GM12878 (cell line): ENCODE measurements around the gene RAD51B. TPM values are rescaled to one million over a fixed set of nuclear protein-coding genes. Genes with fewer than 3 reads are reported as not detected.

Experiments used
- ATAC-seq: fragments of 200-7000 bp; cut with Tn5 transposase; 3 replicates; pipeline ENCODE4 v1.9.1; 2020; ENCODE audit warnings: mild to moderate bottlenecking, moderate library complexity
- BruUV-seq: library from RNA; stranded (reverse); fragments of 400-500 nt; replicated peaks from 2 replicates; lab custom pipeline; 2021; lab: Mats Ljungman, UMichigan
- CTCF ChIA-PET: fragments of 300-600 bp; sonication (Branson Sonifier 250); formaldehyde crosslinking; extraction: SDS; loops from one replicate; lab custom pipeline; 2021; ENCODE audit warnings: inconsistent platforms; lab: Yijun Ruan, JAX
- POLR2A ChIA-PET: fragments of 350-600 bp; formaldehyde crosslinking; extraction: SDS; loops from one replicate; lab custom pipeline; 2021; ENCODE audit warnings: inconsistent platforms; lab: Charles Lee
- RAD21 ChIA-PET: fragments of 300-600 bp; sonication (Branson Sonifier 250); formaldehyde crosslinking; loops from one replicate; lab custom pipeline; 2023; ENCODE audit warnings: antibody characterized with exemption; ENCODE audit not compliant: unreplicated experiment; lab: Charles Lee
- SMC1A ChIA-PET: fragments of 300-600 bp; sonication (Branson Sonifier 250); formaldehyde crosslinking; loops from one replicate; lab custom pipeline; 2023; ENCODE audit not compliant: unreplicated experiment, uncharacterized antibody; lab: Charles Lee
- DNase-seq: peaks from one replicate; pipeline ENCODE4 v3.0.0-alpha.2; 2011; ENCODE audit warnings: low read depth, low spot score
- FAIRE-seq: peaks from 3 replicates; lab custom pipeline; 2011; peaks lifted over from hg19 to GRCh38; lab: Jason Lieb, UNC
- H2AFZ ChIP-seq: 2 replicates; pipeline ENCODE4 v1.6.0; 2011; ENCODE audit warnings: low read depth, low read length, control low read depth; ENCODE audit not compliant: control insufficient read depth
- H3K27ac ChIP-seq: 2 replicates; pipeline ENCODE4 v1.5.1; 2011; ENCODE audit warnings: control low read depth; ENCODE audit not compliant: control insufficient read depth, insufficient read depth
- H3K27me3 ChIP-seq, 2 experiments: replicated peaks in 1 of 2; 2 replicates each; pipeline versions ENCODE4 v1.6.0 to v1.6.1; 2011; ENCODE audit warnings: low read length in 1 of 2; ENCODE audit not compliant: control insufficient read depth in 2 of 2, insufficient read depth in 2 of 2
- H3K36me3 ChIP-seq, 2 experiments: 2 replicates each; pipeline ENCODE4 v1.5.1; 2011; ENCODE audit warnings: low read length in 1 of 2; ENCODE audit not compliant: control insufficient read depth in 2 of 2, insufficient read depth in 2 of 2
- H3K4me1 ChIP-seq: 2 replicates; pipeline ENCODE4 v1.6.1; 2011; ENCODE audit warnings: mild to moderate bottlenecking, low read length, moderate library complexity, mixed read lengths; ENCODE audit not compliant: control insufficient read depth, insufficient read depth
- H3K4me2 ChIP-seq: 2 replicates; pipeline ENCODE4 v1.6.0; 2011; ENCODE audit warnings: control low read depth; ENCODE audit not compliant: control insufficient read depth, insufficient read depth
- H3K4me3 ChIP-seq: fragments of 200-600 bp; sonication (generic); 2 replicates; pipeline ENCODE4 v1.5.1; 2016
- H3K79me2 ChIP-seq: 2 replicates; pipeline ENCODE4 v1.6.0; 2011; ENCODE audit warnings: low read length; ENCODE audit not compliant: control insufficient read depth, insufficient read depth
- H3K9ac ChIP-seq: 2 replicates; pipeline ENCODE4 v1.8.0; 2011; ENCODE audit warnings: low read length, control low read depth, mixed read lengths; ENCODE audit not compliant: control insufficient read depth, insufficient read depth
- H3K9me3 ChIP-seq: replicated peaks from 3 replicates; pipeline ENCODE4 v1.5.1; 2011; ENCODE audit warnings: mild to moderate bottlenecking, low read length; ENCODE audit not compliant: control insufficient read depth, insufficient read depth
- H4K20me1 ChIP-seq: 2 replicates; pipeline ENCODE4 v1.6.0; 2011; ENCODE audit not compliant: control insufficient read depth, insufficient read depth
- CBFB ChIP-seq: IDR thresholded peaks from 2 replicates; pipeline ENCODE4 v1.6.1; 2016; ENCODE audit warnings: antibody characterized with exemption, low read depth
- CUX1 ChIP-seq: IDR thresholded peaks from 2 replicates; pipeline ENCODE4 v1.6.1; 2012; ENCODE audit warnings: improper control_type of control experiment, low read depth, low read length; ENCODE audit not compliant: insufficient replicate concordance
- E2F4 ChIP-seq: IDR thresholded peaks from 2 replicates; pipeline ENCODE4 v1.6.1; 2012; ENCODE audit warnings: low read depth, low read length, improper control_type of control experiment
- EZH2 ChIP-seq: IDR thresholded peaks from 2 replicates; pipeline ENCODE4 v1.6.1; 2012; ENCODE audit warnings: low read depth, mild to moderate bottlenecking, control low read depth, inconsistent platforms, low read length, borderline replicate concordance; ENCODE audit not compliant: control insufficient read depth
- IRF4 ChIP-seq: IDR thresholded peaks from 2 replicates; pipeline ENCODE4 v1.6.1; 2011; ENCODE audit warnings: low read depth, low read length
- NFXL1 ChIP-seq: fragments of 450-650 bp; IDR thresholded peaks from 2 replicates; pipeline ENCODE4 v1.6.1; 2017; ENCODE audit warnings: antibody characterized with exemption, mild to moderate bottlenecking, borderline replicate concordance
- NR2C2 ChIP-seq: IDR thresholded peaks from 2 replicates; pipeline ENCODE4 v1.6.1; 2011; ENCODE audit warnings: borderline replicate concordance, low read depth; ENCODE audit not compliant: control insufficient read depth, insufficient read length
- NR2F1 ChIP-seq: fragments of 450-650 bp; conservative IDR thresholded peaks from 2 replicates; pipeline ENCODE4 v1.6.1; 2017; ENCODE audit warnings: mild to moderate bottlenecking
- SMAD1 ChIP-seq: fragments of 450-650 bp; IDR thresholded peaks from 2 replicates; pipeline ENCODE4 v1.6.1; 2018; ENCODE audit warnings: mild to moderate bottlenecking, low read depth; ENCODE audit not compliant: partially characterized antibody
- SREBF2 ChIP-seq: IDR thresholded peaks from 2 replicates; pipeline ENCODE4 v1.6.1; 2012; ENCODE audit warnings: mild to moderate bottlenecking, low read length
- STAT3 ChIP-seq: IDR thresholded peaks from 2 replicates; pipeline ENCODE4 v1.6.1; 2011; ENCODE audit warnings: low read depth, low read length, improper control_type of control experiment
- WGBS: methylation state at CpG from one replicate; pipeline ENCODE4 v1.1.6; 2016; ENCODE audit warnings: low lambda C conversion rate; ENCODE audit not compliant: insufficient replicate concordance, insufficient coverage; ENCODE audit errors: missing lambda C conversion rate; 5-methylcytosine and 5-hydroxymethylcytosine counted together
- in situ Hi-C: fragments of 300-500 bp; cut with MboI; formaldehyde crosslinking; loops from 9 replicates; pipeline ENCODE4 v1.14.3; 2018; ENCODE audit warnings: mixed read lengths
- intact Hi-C: fragments of 100-400 bp; cut with micrococcal nuclease; formaldehyde crosslinking; loops from one replicate; pipeline ENCODE4 v1.14.2; 2022; ENCODE audit not compliant: unreplicated experiment
- polyA plus RNA-seq, 11 experiments: library from polyadenylated mRNA; depleted of rRNA in 4 of 11; unstranded in 6 of 11; stranded (reverse) in 5 of 11; fragments of >200 nt; fragmentation: Nextera tagmentation in 4 of 11; fragmentation: Illumina TruSeq in 1 of 11; extraction: Ambion mirVana in 4 of 11; extraction: Trizol in 1 of 11; gene quantifications; 1 replicate in 1 of 11; 2 replicates in 10 of 11; pipeline versions ENCODE4 v1.2.1 to v1.2.3, GENCODE V29; 2011 to 2016; ENCODE audit warnings: inconsistent platforms in 2 of 11, missing spikeins in 2 of 11, low read depth in 1 of 11
- total RNA-seq, 4 experiments: library from RNA; depleted of rRNA in 3 of 4; stranded (reverse); fragments of >200 nt in 3 of 4; fragmentation: Illumina TruSeq in 1 of 4; extraction: Trizol in 1 of 4; gene quantifications; 2 replicates each; pipeline versions ENCODE4 v1.2.1 to v1.2.3, GENCODE V29; 2013 to 2021

Gene RAD51B
- total and polyA plus RNA-seq, 10 of the 15 experiments (the other 5 are each of a cell fraction or from before 2014, with no cell fraction given): 9.8 to 26.8 (median 21.3) TPM

- BruUV-seq: no TSS peak
- no peaks in the 10 kb centered on the region for H3K4me1 ChIP-seq
- no peak overlapping the region for H2AFZ ChIP-seq
- H3K79me2 ChIP-seq: no peaks in the 10 kb centered on the region
- WGBS: 66% methylated on average over 6 of the region's 6 CpGs
- RAD21 ChIA-PET: no interaction called here
- no peak for FAIRE-seq
- TF ChIP-seq IRF4: no peak
- TF ChIP-seq CUX1: no peak
- TF ChIP-seq NR2C2: no peak
- TF ChIP-seq STAT3: no peak
- no peak for TF ChIP-seq SMAD1
- TF ChIP-seq NR2F1: no peak
- no peak for TF ChIP-seq NFXL1
- TF ChIP-seq SREBF2: no peak
- no peak for TF ChIP-seq CBFB
- no peak for TF ChIP-seq E2F4
- no peak for TF ChIP-seq EZH2
- no peak for DNase-seq
- H3K9ac ChIP-seq: no peak overlapping the region
- CTCF ChIA-PET: no interaction called here
- in situ Hi-C loops: no loop called here
- no peak for ATAC-seq
- H4K20me1 ChIP-seq: no peaks in the 10 kb centered on the region
- H3K4me3 ChIP-seq: no peak overlapping the region
- SMC1A ChIA-PET: interaction anchor here (0.8 kb wide), 1 partner anchor 14 kb away, joined by 3 read pairs; no protein-coding TSS in a partner anchor
- H3K27ac ChIP-seq: no peak overlapping the region
- POLR2A ChIA-PET: no interaction called here
- no peaks in the 10 kb centered on the region for H3K36me3 ChIP-seq
- no peak overlapping the region for H3K4me2 ChIP-seq
- no peaks in the 10 kb centered on the region for H3K9me3 ChIP-seq
- intact Hi-C loops: no loop called here
- no peaks in the 10 kb centered on the region for H3K27me3 ChIP-seq
Observed at GRCh38 chr14:68573126-68573525, 753.5 kb downstream of the RAD51B start.
